Peyer's patch (tissue), 4 donors: ENCODE measurements around the gene FAM120A. TPM values are rescaled to one million over a fixed set of nuclear protein-coding genes. Genes with fewer than 3 reads are reported as not detected.

Experiments
- DNase-seq, 3 donors: peaks; one replicate each; pipeline ENCODE4 v3.0.0-alpha.2; 2017 to 2019
- H3K27ac ChIP-seq, 4 donors: fragments of 200-600 bp; sonication (generic); one replicate each; pipeline ENCODE4 v1.5.1; 2016 to 2019
- H3K27me3 ChIP-seq, 2 donors: fragments of 200-600 bp; sonication (generic); one replicate each; pipeline ENCODE4 v1.5.1; 2019
- H3K36me3 ChIP-seq, 3 donors: fragments of 200-600 bp; sonication (generic); one replicate each; pipeline ENCODE4 v1.5.1; 2016 to 2019
- H3K4me1 ChIP-seq, 4 donors: fragments of 200-600 bp; sonication (generic); one replicate each; pipeline ENCODE4 v1.5.1; 2016 to 2019
- H3K4me3 ChIP-seq, 4 donors: fragments of 200-600 bp; sonication (generic); 1 replicate in 3 of 4; 2 replicates in 1 of 4; pipeline ENCODE4 v1.5.1; 2016 to 2019; ENCODE audit warnings: mild to moderate bottlenecking in 1 of 4
- H3K9me3 ChIP-seq, 4 donors: fragments of 200-600 bp; sonication (generic); one replicate each; pipeline ENCODE4 v1.5.1; 2016 to 2019; ENCODE audit warnings: mild to moderate bottlenecking in 1 of 4
- POLR2A ChIP-seq, 2 donors: fragments of 450-650 bp; IDR thresholded peaks; one replicate each; pipeline ENCODE4 v1.5.1; 2017; ENCODE audit warnings: antibody characterized with exemption in 2 of 2, mild to moderate bottlenecking in 2 of 2, moderate library complexity in 2 of 2
- total RNA-seq, 4 donors: library from RNA; depleted of rRNA; stranded (reverse); fragments of >200 nt; gene quantifications; one replicate each; pipeline ENCODE4 v1.1.0, GENCODE V29; 2016
- TF ChIP-seq, protein P1 (sequence below), 6 experiments: fragments of 450-650 bp in 4 of 6; fragments of 200-600 bp in 2 of 6; sonication (generic) in 1 of 6; IDR thresholded peaks; one replicate each; pipeline ENCODE4 v1.5.1; 2017 to 2019; ENCODE audit warnings: antibody characterized with exemption in 6 of 6, mild to moderate bottlenecking in 3 of 6, moderate library complexity in 1 of 6

Gene FAM120A
- total RNA-seq, 4 donors from 2014 or later, result 128 to 159 (median 136) TPM

GRCh38 chr9:93533863-93534262 lies 82.4 kb downstream of the FAM120A start:
- H3K36me3 ChIP-seq, result peaks cover 0 to 78% (median 0%) of the 10 kb centered on the region in 3 donors
- no peaks in the 10 kb centered on the region for H3K9me3 ChIP-seq
- no peak overlapping the region for H3K4me3 ChIP-seq
- H3K4me1 ChIP-seq, result no peaks in the 10 kb centered on the region
- TF ChIP-seq, protein P1, sequence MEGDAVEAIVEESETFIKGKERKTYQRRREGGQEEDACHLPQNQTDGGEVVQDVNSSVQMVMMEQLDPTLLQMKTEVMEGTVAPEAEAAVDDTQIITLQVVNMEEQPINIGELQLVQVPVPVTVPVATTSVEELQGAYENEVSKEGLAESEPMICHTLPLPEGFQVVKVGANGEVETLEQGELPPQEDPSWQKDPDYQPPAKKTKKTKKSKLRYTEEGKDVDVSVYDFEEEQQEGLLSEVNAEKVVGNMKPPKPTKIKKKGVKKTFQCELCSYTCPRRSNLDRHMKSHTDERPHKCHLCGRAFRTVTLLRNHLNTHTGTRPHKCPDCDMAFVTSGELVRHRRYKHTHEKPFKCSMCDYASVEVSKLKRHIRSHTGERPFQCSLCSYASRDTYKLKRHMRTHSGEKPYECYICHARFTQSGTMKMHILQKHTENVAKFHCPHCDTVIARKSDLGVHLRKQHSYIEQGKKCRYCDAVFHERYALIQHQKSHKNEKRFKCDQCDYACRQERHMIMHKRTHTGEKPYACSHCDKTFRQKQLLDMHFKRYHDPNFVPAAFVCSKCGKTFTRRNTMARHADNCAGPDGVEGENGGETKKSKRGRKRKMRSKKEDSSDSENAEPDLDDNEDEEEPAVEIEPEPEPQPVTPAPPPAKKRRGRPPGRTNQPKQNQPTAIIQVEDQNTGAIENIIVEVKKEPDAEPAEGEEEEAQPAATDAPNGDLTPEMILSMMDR (IDR thresholded peaks at IDR 0.05), result no peak
- TF ChIP-seq POLR2A (IDR thresholded peaks at IDR 0.05), result no peak
- no peak for DNase-seq
- no peak overlapping the region for H3K27ac ChIP-seq
- no peaks in the 10 kb centered on the region for H3K27me3 ChIP-seq

DNA sequence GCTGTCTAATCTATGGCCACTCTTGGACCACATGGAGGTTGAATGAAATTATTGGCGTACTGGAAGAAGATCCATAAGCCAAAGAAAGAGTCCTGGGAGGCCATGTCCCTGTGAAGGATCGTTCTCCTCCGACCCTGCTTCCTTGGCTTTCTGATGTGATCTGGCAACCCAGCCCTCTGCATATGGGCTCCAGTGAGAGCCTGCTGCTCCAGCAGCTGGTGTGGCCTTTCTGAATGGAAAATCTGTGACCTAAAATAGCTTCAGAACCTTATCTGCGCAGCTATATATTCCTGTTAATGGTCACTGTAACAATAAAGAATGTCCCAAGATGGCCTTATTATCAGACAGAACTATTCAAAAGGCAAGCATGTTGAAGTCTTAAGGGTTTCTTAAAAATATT lies 84.7 kb downstream of the FAM120A start:
- Histone ChIP-seq H3K27ac (no peak overlapping the region), H3K27me3 (no peaks in the 10 kb centered on the region), H3K4me3 (no peak overlapping the region), H3K36me3 (peaks cover 0 to 77% (median 0%) of the 10 kb centered on the region in 3 donors), H3K4me1 (no peaks in the 10 kb centered on the region), H3K9me3 (no peaks in the 10 kb centered on the region)
- DNase-seq, result no peak
- no peak for TF ChIP-seq POLR2A (IDR thresholded peaks at IDR 0.05)
- TF ChIP-seq, protein P1 (IDR thresholded peaks at IDR 0.05), result no peak

DNA sequence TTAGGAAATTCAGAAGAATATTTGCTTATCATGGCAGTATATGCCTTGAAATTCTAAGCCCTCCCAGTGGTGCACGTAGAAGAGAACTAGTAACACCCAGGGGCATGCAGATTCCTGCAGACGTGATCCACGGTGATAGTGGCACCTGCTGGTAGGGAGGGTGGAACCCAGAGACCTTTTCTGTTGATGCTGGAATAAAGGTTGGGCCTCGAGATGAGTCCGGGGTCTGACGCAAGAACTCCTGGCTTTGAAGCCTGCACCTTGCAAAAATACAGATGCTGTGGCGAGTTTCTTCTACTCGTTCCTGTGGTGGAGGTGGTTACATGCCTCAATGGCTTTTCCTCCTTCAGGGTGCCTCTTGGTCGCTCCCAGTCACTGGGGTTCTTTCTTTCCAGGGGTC lies 85.4 kb downstream of the FAM120A start:
- H3K4me3 ChIP-seq, result no peak overlapping the region
- H3K4me1 ChIP-seq, result peaks cover 0 to 4% (median 0%) of the 10 kb centered on the region in 4 donors
- no peak for DNase-seq
- peaks cover 0 to 70% (median 0%) of the 10 kb centered on the region in 3 donors for H3K36me3 ChIP-seq
- no peak overlapping the region for H3K27ac ChIP-seq
- H3K27me3 ChIP-seq, result no peaks in the 10 kb centered on the region
- H3K9me3 ChIP-seq, result no peaks in the 10 kb centered on the region
- TF ChIP-seq, protein P1 (IDR thresholded peaks at IDR 0.05), result peak in 2 of 6 experiments; percentile 9 to 15
- no peak for TF ChIP-seq POLR2A (IDR thresholded peaks at IDR 0.05)

- no peaks in the 10 kb centered on the region for H3K9me3 ChIP-seq
- peaks cover 0 to 5% (median 0%) of the 10 kb centered on the region in 4 donors for H3K4me1 ChIP-seq
- no peak overlapping the region for H3K27ac ChIP-seq
- H3K4me3 ChIP-seq, result no peak overlapping the region
- DNase-seq, result no peak
- no peaks in the 10 kb centered on the region for H3K27me3 ChIP-seq
- TF ChIP-seq, protein P1 (IDR thresholded peaks at IDR 0.05), result no peak
- no peak for TF ChIP-seq POLR2A (IDR thresholded peaks at IDR 0.05)
- peaks cover 0 to 64% (median 0%) of the 10 kb centered on the region in 3 donors for H3K36me3 ChIP-seq
Observed at GRCh38 chr9:93540305-93540704, 88.8 kb downstream of the FAM120A start.

DNA sequence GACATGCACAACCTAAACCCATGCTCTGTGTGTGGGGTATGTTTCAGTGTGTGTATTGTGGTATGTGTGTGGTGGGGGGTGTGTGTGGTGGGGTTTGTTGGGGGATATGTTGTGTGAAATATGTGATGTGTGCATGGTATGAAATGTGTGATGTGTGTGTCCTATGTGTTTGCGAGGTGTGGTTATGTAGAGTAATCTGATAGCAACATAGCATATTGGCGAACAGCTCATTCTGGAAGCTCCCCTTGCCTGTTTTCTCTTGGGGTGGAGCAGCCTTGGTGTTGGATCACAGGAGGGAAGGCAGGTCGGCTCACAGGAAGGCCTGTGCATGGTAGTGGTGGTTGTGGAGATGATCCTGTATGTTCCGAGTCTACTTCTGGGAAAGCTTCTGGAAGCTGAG lies 89.5 kb downstream of the FAM120A start:
- DNase-seq, result no peak
- peaks cover 0 to 5% (median 0%) of the 10 kb centered on the region in 4 donors for H3K4me1 ChIP-seq
- H3K27me3 ChIP-seq, result no peaks in the 10 kb centered on the region
- H3K9me3 ChIP-seq, result no peaks in the 10 kb centered on the region
- TF ChIP-seq, protein P1 (IDR thresholded peaks at IDR 0.05), result no peak
- TF ChIP-seq POLR2A (IDR thresholded peaks at IDR 0.05), result no peak
- H3K36me3 ChIP-seq, result peaks cover 0 to 61% (median 0%) of the 10 kb centered on the region in 3 donors
- H3K27ac ChIP-seq, result no peak overlapping the region
- H3K4me3 ChIP-seq, result no peak overlapping the region
